GM21360 (cell line): Measurements from ENCODE around the gene ZBTB47.

Source experiments
- ATAC-seq: cut with Tn5 transposase; IDR thresholded peaks from one replicate; pipeline ENCODE4 v1.9.1; 2021; ENCODE audit warnings: mild to moderate bottlenecking, moderate library complexity; ENCODE audit not compliant: unreplicated experiment

ZBTB47 gene

GRCh38 chr3:42664438-42664803 is 10.9 kb downstream of the ZBTB47 start:
- no peak for ATAC-seq

- ATAC-seq: no peak
These were observed 11.8 kb downstream of the ZBTB47 start for GRCh38 chr3:42665050-42665878.

GRCh38 chr3:42666022-42666421 is 12.5 kb downstream of the ZBTB47 start:
- no peak for ATAC-seq

- ATAC-seq: no peak
These were observed 13.1 kb downstream of the ZBTB47 start for GRCh38 chr3:42666577-42666998.

- ATAC-seq: no peak
These were observed 13.6 kb downstream of the ZBTB47 start for GRCh38 chr3:42667096-42667522.

GRCh38 chr3:42667523-42668412 is 14.3 kb downstream of the ZBTB47 start:
- ATAC-seq: no peak

GRCh38 chr3:42668413-42668760 is 14.9 kb downstream of the ZBTB47 start:
- no peak for ATAC-seq

- no peak for ATAC-seq
These were observed 15.3 kb downstream of the ZBTB47 start for GRCh38 chr3:42668793-42669217.

- ATAC-seq: no peak
These were observed 16.6 kb downstream of the ZBTB47 start for GRCh38 chr3:42670051-42670576.

- no peak for ATAC-seq
These were observed 17.2 kb downstream of the ZBTB47 start for GRCh38 chr3:42670670-42671069.

- no peak for ATAC-seq
These were observed 19.0 kb downstream of the ZBTB47 start for GRCh38 chr3:42672515-42672914.

- no peak for ATAC-seq
These were observed 19.6 kb downstream of the ZBTB47 start for GRCh38 chr3:42673082-42673481.

GRCh38 chr3:42674146-42674545 is 20.6 kb downstream of the ZBTB47 start:
- ATAC-seq: no peak

- no peak for ATAC-seq
These were observed 22.4 kb downstream of the ZBTB47 start for GRCh38 chr3:42675909-42676308.

- no peak for ATAC-seq
These were observed 24.9 kb downstream of the ZBTB47 start for GRCh38 chr3:42678447-42678846.

GRCh38 chr3:42680271-42680670 is 26.8 kb downstream of the ZBTB47 start:
- no peak for ATAC-seq

- no peak for ATAC-seq
These were observed 27.3 kb downstream of the ZBTB47 start for GRCh38 chr3:42680806-42681205.

GRCh38 chr3:42681361-42682038 is 28.0 kb downstream of the ZBTB47 start:
- no peak for ATAC-seq

GRCh38 chr3:42682301-42683070 is 29.0 kb downstream of the ZBTB47 start:
- ATAC-seq: no peak

- ATAC-seq: no peak
These were observed 30.5 kb downstream of the ZBTB47 start for GRCh38 chr3:42683875-42684598.
